PFSK-1 (cell line): ENCODE data around the gene SPEM1.

ENCODE experiments used
- FOXP2 ChIP-seq: optimal IDR thresholded peaks from 2 replicates; pipeline ENCODE3; 2011; ENCODE audit warnings: borderline replicate concordance, control low read depth, inconsistent platforms; ENCODE audit not compliant: insufficient read depth; ENCODE audit errors: extremely low read length, extremely low read depth
- POLR2AphosphoS5 ChIP-seq: IDR thresholded peaks from 2 replicates; pipeline ENCODE4 v1.6.1; 2012; ENCODE audit warnings: low read depth, mild to moderate bottlenecking, control low read depth, low read length, moderate library complexity
- SIN3A ChIP-seq: IDR thresholded peaks from 2 replicates; pipeline ENCODE4 v1.6.1; 2012; ENCODE audit warnings: mild to moderate bottlenecking, low read length, moderate library complexity, borderline replicate concordance; ENCODE audit not compliant: insufficient read depth
- TAF1 ChIP-seq: IDR thresholded peaks from 2 replicates; pipeline ENCODE4 v1.6.1; 2012; ENCODE audit warnings: low read length, control low read depth, borderline replicate concordance; ENCODE audit not compliant: insufficient read depth
- TF ChIP-seq, protein P1 (sequence below), 2 experiments: IDR thresholded peaks; 2 replicates each; pipeline versions ENCODE4 v1.6.1 to v1.8.0; 2011 to 2012; ENCODE audit warnings: low read depth in 2 of 2, low read length in 2 of 2, control low read depth in 1 of 2, inconsistent platforms in 1 of 2, mild to moderate bottlenecking in 1 of 2, moderate library complexity in 1 of 2; ENCODE audit not compliant: insufficient read depth in 1 of 2

The SPEM1 gene

DNA sequence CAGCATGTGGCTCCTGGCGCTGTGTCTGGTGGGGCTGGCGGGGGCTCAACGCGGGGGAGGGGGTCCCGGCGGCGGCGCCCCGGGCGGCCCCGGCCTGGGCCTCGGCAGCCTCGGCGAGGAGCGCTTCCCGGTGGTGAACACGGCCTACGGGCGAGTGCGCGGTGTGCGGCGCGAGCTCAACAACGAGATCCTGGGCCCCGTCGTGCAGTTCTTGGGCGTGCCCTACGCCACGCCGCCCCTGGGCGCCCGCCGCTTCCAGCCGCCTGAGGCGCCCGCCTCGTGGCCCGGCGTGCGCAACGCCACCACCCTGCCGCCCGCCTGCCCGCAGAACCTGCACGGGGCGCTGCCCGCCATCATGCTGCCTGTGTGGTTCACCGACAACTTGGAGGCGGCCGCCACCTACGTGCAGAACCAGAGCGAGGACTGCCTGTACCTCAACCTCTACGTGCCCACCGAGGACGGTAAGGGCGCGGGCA lies 11.8 kb upstream of the SPEM1 start:
- TF ChIP-seq SIN3A, result no peak
- no peak for TF ChIP-seq FOXP2
- TF ChIP-seq TAF1, result no peak
- no peak for TF ChIP-seq POLR2AphosphoS5
- TF ChIP-seq, protein P1, sequence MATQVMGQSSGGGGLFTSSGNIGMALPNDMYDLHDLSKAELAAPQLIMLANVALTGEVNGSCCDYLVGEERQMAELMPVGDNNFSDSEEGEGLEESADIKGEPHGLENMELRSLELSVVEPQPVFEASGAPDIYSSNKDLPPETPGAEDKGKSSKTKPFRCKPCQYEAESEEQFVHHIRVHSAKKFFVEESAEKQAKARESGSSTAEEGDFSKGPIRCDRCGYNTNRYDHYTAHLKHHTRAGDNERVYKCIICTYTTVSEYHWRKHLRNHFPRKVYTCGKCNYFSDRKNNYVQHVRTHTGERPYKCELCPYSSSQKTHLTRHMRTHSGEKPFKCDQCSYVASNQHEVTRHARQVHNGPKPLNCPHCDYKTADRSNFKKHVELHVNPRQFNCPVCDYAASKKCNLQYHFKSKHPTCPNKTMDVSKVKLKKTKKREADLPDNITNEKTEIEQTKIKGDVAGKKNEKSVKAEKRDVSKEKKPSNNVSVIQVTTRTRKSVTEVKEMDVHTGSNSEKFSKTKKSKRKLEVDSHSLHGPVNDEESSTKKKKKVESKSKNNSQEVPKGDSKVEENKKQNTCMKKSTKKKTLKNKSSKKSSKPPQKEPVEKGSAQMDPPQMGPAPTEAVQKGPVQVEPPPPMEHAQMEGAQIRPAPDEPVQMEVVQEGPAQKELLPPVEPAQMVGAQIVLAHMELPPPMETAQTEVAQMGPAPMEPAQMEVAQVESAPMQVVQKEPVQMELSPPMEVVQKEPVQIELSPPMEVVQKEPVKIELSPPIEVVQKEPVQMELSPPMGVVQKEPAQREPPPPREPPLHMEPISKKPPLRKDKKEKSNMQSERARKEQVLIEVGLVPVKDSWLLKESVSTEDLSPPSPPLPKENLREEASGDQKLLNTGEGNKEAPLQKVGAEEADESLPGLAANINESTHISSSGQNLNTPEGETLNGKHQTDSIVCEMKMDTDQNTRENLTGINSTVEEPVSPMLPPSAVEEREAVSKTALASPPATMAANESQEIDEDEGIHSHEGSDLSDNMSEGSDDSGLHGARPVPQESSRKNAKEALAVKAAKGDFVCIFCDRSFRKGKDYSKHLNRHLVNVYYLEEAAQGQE (IDR thresholded peaks at IDR 0.05; ENCODE audit: insufficient read depth in 1 of 2, low read depth in 2 of 2, low read length in 2 of 2), result no peak

DNA sequence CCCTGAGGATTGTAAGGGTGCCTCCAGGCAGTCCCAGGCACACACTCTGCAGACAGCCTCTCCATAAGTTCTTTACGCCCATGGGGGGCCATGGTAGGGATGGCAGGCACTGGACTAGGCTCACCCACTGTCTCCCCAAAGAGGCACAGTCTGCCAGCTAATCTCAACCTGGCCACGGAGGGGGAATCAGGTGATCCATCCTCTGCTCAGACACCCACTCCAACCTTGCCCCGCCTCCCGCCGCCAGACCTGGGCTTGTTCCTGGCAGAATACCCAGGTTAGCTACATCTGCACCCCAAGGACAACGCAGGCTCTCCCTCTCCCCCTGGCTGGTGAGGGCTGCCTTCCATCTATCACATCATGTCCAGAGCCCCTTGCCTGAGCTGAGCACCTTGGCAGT lies 11.3 kb upstream of the SPEM1 start:
- no peak for TF ChIP-seq FOXP2
- no peak for TF ChIP-seq POLR2AphosphoS5
- TF ChIP-seq SIN3A, result no peak
- no peak for TF ChIP-seq TAF1
- TF ChIP-seq, protein P1 (IDR thresholded peaks at IDR 0.05; ENCODE audit: insufficient read depth in 1 of 2, low read depth in 2 of 2, low read length in 2 of 2), result no peak

DNA sequence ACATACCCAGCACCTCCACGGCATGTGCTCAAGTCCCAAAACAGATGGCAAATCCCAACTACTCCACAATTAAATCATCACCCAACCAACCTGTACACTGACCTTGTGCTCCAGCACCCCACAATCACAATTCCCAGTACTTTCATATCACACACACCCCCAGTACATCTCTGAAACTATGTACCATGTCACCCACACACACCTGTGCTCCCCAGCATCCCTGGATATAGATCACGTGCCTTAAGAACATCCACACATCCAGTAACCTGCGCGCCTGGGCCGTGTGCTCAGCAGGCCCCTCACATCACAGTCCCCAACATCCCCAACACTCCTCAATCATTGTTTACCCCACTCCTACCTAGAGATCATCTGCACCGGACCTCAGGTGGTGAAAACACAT lies 10.4 kb upstream of the SPEM1 start:
- TF ChIP-seq POLR2AphosphoS5 (no peak), FOXP2 (no peak), TAF1 (no peak), SIN3A (no peak)
- TF ChIP-seq, protein P1 (IDR thresholded peaks at IDR 0.05; ENCODE audit: insufficient read depth in 1 of 2, low read depth in 2 of 2, low read length in 2 of 2), result no peak

DNA sequence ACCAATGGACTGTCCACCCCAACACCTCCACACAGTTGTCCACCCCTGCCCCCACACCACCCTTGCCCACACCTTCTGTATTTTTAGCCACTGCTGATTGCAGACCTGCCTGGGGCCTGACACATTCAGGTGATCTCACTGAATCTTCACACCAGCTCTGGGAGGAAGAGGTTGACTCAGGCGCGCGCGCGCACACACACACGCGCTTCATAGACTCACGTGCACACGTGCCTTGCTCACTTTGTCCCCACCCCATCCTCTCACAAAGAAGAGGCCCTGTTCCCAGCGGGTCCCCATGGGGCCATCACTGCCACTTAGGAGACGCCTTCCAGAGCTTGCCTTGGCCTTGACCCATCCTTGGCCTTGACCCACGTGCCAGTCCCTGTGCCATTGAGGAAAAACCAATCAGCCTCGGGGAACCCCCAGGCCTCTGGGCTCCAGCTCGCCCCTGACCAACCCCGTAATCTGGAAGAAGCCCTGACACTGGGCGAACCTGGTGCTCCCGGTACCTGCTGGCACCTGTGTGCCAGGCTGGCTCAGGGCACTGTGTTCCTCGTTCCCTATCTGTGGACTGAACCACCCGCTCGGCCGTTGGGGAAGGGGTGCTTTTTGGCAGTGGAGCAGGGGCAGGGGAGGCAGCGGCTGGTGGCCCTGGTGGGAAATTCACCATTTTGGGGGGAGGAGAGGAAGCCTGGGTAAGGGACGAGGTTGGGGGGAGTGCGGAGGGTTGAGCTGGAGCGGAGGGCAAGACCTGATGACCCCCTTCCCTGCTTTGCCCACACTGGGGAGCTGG lies 9.3 kb upstream of the SPEM1 start:
- TF ChIP-seq TAF1 (no peak), POLR2AphosphoS5 (no peak)

DNA sequence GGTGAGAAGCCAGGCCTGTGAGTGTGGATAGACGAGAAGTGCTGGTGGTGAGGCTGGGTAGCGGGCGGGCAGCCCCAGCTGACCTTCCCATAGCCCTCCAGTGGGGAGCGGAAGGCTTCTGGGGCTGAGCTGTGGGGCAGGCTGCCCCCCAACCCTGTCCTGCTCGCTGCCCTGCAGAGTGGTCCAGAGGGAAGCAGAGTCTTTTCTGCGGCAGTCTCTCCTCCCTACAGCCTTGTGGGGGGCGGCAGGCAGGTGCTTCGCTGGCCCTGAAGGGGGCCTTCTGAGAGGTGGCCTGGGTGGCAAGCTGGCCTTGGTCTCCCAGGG lies 8.7 kb upstream of the SPEM1 start:
- TF ChIP-seq FOXP2 (no peak), POLR2AphosphoS5 (no peak), SIN3A (no peak), TAF1 (no peak)
- TF ChIP-seq, protein P1 (IDR thresholded peaks at IDR 0.05; ENCODE audit: insufficient read depth in 1 of 2, low read depth in 2 of 2, low read length in 2 of 2), result no peak
